NCI-H82 treated with DMSO at 0.1 percent for 48 hours (cell line): ENCODE results near the gene PTP4A1.
"Not testable (repeated sequence)": the region's sequence is repeated elsewhere in the genome, so short reads cannot be mapped to it uniquely, and the experiment has no call there.

ENCODE experiments used
- DNase-seq: peaks from one replicate; lab custom pipeline; 2025; ENCODE audit not compliant: unreplicated experiment; lab: John Stamatoyannopoulos, UW

Gene PTP4A1

DNA sequence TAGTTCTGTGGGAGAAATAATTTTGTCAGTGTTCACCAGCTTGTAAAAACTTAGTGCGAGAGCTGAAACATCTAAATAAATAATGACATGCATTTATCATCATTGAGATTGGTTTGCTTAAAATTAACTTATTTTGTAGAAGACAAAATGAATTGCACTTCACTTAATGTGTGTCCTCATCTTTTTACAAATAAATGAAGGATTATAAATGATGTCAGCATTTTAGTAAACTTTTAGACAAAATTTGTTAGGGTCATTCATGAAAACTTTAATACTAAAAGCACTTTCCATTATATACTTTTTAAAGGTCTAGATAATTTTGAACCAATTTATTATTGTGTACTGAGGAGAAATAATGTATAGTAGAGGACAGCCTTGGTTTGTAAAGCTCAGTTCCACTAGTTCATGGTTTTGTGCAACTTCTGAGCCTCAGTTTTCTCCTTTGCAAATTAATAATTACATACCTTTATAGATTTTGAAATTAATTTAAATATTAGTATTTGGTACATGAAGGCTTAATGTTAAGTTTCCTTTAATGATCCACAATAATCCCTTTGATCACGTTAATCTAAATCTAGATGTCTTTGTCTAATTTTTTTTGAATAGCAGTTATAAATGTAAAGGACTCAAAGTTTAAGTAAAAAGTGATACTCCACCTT is 9.2 kb downstream of the PTP4A1 start:
- DNase-seq, result no peak

DNA sequence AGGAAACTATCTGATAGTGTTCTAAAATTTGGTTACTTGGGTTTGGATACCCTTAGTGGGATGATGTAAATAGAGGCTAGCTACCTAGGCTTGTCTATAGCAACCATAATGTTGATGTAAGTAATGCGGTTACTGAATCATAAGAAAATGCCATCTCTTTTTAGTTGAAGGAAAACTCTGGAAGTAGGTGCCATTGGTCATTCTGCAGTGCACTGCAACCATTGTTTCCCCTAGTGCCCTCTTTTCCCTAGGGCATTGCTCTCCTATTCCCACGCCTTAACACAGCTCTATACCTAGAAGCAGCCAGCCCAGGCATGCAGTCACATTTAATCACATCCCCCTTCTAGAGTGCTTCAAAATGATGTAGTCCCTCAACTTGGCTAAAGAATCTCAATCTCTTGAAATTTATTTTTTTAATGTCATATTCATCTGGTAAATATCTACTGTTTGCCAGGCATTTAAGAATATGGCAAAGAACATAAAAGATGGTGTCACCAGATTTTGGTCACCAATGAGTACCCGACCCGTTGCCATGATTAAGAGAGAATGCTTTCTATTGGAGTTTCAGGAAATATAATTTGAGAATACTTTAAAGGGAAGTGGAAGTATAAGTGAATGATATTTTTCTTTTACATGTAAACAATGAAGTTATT is 10.4 kb downstream of the PTP4A1 start:
- DNase-seq, result no peak

DNA sequence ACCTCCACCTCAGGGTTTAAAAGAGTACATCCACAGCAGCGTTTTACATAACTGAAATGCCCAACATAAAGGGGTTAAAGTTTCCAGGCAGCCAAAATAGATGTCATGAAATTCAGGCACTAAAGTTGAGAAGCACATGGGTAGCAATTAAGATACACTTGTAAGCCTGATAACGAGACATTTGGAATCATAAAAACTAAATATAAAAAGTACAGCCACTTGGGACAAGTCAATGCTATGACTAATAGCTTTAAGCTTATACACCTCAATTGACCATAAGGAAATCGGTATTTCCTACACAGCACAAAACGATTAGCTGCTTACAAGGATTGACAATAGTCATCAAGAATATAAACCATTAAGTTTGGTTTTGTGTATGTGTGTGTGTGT is 11.8 kb downstream of the PTP4A1 start:
- DNase-seq, result no peak

DNA sequence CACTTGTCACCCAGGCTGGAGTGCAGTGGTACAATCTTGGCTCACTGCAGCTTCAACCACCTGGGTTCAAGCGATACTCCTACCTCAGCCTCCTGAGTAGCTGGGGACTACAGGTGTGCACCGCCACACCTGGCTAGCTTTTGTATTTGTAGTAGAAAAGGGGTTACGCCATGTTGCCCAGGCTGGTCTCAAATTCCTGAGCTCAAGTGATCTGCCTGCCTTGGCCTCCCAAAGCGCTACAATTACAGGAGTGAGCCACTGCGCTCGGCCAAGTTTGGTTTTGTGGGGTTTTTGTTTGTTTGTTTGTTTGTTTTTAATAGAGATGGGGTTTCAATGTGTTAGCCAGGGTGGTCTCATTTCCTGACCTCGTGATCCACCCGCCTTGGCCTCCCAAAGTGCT is 12.3 kb downstream of the PTP4A1 start:
- no peak for DNase-seq

DNA sequence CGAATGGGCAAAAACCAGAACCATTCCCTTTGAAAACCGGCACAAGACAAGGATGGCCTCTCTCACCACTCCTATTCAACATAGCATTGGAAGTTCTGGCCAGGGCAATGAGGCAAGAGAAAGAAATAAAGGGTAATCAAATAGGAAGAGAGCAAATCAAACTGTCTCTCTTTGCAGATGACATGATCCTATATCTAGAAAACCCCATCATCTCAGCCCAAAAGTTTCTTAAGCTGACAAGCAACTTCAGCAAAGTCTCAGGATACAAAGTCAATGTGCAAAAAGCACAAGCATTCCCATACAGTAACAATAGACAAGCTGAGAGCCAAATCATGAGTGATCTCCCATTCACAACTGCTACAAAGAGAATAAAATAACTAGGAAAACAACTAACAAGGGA is 13.4 kb downstream of the PTP4A1 start:
- not testable (repeated sequence) for DNase-seq

DNA sequence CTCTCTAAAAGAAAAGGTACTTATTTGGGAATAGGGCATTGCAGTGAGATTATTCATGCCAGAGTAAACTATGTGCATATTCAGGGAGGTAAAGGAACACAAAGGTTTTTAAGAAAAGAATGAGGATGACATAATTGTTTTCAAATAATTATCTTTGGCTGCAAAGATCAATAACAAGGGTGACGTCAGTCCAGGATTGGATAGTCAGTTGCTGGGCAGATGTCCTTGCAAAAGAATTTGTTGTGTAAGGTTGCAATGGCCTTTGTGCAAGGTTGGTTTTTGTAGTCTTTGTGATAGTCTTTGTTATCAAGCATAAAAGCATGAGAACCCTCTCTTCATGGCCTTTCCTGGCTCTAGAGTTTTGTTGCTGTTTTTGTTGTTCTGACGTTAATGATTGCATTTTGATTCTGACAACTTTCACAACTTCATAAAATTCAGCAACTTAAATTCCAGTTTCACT is 17.7 kb downstream of the PTP4A1 start:
- no peak for DNase-seq

DNA sequence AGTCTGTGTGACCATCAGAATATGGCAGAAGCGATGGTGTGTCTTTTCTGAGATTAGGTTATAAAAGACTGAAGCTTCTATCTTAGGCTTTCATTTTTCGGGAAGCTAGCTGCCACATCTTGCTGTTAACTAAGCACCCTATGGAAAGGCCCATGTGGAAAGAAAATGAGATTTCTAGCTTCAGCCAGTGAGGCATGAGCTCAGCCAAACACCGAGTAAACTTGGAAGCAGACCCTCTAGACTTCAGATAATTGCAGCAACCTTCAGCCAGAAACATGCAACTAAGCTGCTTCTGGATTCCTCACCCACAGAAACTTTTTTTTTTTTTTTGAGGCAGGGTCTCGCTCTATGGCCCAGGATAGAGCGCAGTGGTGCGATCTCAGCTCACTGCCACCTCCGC is 20.6 kb downstream of the PTP4A1 start:
- DNase-seq, result no peak

DNA sequence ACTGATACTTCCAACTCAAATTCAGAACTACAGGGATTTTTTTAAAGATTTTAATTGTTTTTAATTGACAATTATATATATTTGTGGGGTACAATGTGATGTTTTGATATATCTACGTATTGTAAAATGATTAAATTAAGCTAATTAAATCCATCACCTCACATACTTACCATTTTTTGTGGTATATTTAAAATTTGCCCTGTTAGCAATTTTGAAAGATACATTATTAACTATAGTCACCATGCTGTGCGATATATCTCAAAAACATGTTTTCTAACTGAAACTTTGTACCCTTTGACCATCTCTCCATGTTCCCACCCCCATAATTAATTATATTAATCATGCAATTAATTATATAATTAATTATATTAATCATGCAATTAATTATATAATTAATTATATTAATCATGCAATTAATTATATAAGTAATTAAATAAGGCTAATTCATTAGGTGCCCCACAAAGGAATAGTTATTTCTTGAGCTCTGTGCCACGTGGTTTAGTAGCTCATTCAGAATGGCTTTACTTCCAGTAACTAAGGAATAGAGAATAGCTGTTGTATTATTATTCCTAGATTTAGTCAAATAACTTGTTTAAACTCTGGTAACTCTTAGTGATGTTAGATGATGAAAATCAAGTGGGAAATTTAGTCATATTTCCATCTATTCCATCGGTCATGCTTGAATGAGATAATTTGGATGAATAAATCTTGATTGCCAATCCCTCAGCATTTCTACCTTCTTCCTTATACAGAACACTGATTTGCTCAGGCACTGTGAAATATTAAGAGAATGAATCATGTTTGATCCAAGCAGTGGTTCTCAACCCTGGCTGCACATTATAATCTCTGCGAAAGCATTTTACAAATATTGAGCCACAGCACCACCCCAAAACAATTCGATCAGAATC is 25.1 kb downstream of the PTP4A1 start:
- DNase-seq, result no peak

DNA sequence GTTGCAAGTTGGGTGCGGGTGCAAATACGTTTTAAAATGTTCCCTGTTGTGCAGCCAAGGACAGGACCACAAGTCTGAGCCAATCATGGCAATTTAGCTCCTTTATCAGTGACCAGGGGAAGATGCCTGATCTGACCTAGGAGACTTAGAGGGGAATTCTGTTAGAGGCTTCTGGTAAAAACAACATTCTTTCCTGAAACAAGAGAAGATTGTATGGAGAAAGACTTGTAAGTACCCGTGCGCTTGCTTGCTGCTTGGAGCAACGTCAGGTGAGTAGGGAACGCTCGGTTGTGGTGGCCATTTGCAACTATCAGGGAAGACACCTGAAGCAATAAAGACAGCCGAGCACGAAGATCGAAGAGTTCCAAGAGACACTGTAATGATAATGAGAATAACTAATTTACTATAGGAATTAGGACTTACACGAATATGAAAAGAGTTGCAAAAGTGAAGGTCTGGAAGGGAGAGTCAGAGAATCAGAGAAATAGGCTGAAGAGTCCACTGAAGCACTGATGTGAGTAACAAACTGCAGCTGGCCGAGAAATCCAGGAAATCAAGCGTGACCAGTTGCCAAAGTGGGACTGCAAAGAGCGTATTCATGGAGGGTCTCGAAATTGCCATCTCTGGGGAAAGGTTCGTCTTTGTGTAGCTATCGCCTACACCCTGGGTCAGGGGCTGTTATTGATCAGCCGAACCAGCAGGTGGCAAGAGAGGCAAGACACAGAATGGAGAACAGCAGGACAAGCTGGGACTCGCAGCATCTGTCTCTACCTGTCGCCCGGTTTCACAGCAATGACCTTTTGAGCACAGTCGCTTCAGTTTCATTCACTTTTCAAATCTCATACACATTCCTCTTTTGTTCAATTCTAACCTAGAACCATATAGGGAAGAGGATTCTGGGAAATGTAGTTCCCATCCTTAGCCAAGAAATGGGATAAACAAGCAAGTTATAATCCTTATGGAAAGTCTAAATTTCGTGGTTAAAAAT is 26.1 kb downstream of the PTP4A1 start:
- DNase-seq, result peak; percentile 37

DNA sequence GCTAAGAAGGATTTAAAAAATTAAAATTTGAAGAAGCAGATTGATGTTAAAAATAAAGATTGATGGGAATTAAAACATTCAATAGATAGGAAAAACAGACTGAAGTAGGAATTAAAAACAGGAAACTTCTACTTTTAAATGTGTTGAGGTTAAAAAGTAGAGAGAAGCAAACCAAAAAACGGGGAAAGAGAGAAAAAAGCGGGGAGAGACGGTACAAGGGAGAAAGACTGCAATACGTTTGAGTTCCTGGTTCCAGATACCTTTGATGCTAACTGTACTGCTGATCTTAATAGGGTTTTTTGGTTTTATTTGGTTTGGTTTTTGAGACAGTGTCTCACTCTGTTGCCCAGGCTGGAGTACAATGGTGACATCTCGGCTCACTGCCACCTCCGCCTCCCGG is 27.0 kb downstream of the PTP4A1 start:
- DNase-seq, result no peak

DNA sequence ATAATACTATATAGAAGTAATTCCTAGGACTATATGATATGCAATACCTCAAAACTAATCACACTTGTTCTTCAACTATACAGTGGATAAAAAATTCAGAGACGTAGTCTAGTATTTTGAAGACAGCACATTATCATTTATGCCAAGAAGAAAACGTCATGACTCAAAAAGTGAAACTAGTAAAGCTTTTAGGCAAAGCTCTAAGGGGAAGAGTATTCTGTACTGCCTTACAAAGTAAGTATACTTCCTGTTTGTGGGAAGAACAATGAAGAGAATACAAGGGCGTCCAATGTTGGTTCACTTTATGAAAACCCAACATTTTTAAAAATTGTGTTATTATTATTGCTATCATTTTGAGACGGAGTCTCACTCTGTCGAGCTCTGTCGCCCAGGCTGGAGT is 27.9 kb downstream of the PTP4A1 start:
- no peak for DNase-seq

DNA sequence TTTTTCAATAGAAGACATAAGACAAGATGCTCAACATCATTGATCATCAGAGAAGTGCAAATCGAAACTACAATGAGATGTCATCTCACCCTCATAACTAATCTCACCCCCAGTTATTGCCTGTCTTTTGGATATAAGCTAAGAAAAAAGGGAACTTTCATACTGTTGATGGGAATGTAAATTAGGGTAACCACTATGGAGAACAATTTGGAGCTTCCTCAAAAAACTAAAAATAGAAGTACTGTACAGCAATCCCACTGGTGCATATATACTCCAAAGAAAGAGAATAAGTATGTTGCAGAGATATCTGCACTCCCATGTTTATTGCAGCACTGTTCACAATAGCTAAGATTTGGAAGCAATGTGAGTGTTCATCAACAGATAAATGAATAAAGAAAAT is 37.0 kb downstream of the PTP4A1 start:
- no peak for DNase-seq

DNA sequence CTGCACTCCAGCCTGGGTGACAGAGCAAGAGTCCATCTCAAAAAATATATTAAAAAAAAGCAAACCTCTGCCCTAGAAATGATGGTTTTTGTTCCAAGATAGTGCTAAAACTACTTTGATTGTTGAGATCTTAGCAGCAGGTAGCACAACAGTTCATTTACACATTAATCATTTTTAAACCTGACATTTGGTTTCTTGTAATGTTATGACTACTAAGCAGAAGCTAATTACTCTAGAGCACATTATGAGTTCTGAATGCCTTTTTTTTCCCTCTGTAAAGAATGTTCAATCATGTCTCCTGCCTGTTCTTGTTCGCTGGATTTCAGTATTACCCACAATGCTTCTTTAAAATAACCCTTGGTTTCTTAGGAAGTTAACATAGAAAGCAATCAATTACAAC is 38.7 kb downstream of the PTP4A1 start:
- DNase-seq, result no peak

DNA sequence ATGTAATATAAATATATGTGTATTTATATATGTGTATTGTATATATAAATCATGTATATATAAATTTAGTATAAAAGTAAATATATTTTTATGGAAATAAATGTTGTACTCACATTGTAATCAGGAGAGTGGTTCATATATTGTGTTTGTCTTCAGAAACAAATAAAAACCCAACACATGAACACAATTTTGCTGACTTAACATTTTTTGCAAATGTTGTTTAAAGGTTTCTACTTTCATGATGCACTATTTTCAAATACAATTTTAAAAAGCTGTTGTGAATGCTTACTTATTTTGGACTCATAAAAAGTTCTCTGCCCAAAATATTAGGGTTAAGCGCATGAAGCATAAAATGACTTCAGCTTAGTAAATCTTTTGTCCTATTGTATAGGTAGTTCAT is 39.3 kb downstream of the PTP4A1 start:
- no peak for DNase-seq

DNA sequence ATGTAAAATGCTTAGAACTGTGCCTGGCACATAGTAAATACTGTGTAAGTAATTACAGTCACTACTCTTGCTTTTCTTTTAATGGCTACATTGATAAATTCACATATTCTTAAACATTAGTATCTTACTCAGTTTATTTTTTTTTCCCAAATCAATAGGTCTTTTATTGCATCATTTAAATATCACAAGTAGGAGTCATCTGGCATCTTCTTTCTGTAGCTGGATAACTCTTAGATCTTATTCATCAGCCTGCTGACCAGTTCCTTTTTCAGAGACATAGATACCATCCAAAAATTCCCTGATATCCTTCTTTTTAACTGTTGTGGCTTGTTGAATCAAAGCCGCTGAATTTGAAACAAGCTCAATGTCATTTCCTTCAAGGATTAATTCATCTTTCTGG is 43.3 kb downstream of the PTP4A1 start:
- DNase-seq, result no peak
